ENCODE data around the gene ELK3. TPM values are rescaled to one million over a fixed set of nuclear protein-coding genes. Genes with fewer than 3 reads are reported as not detected.
"Not testable (repeated sequence)": the region's sequence is repeated elsewhere in the genome, so short reads cannot be mapped to it uniquely, and the experiment has no call there.

ELK3 gene
- polyA plus RNA-seq, 1 of the 3 experiments (the other 2 are of a cell fraction) = 33.8 TPM

GRCh38 chr12:96314723-96315122 lies 120.5 kb downstream of the ELK3 start:
- Histone ChIP-seq H3K79me2 (ENCODE audit: insufficient read depth) (peaks cover 77% of the 10 kb centered on the region), H2AFZ (ENCODE audit: low read depth) (no peak overlapping the region), H3F3A (replicated peaks; ENCODE audit: insufficient read depth) (peaks cover 19% of the 10 kb centered on the region), H4K20me1 (ENCODE audit: insufficient read depth) (0 out of 2 replicates have a peak, but pooled peaks cover 2% of the 10 kb centered on the region), H3K4me2 (no peak overlapping the region), H3K27ac (ENCODE audit: low read depth in 2 of 2, low read length in 1 of 2) (no peak overlapping the region), H3K4me3 (ENCODE audit: low read depth in 2 of 2, low read length in 1 of 2) (no peak overlapping the region), H3K9me3 (no peaks in the 10 kb centered on the region), H3K36me3 (replicated peaks in 1 of 2; ENCODE audit: control insufficient read depth in 1 of 2, insufficient read depth in 2 of 2, low read length in 1 of 2) (peaks cover 26 to 41% of the 10 kb centered on the region in 2 experiments), H3K9ac (no peak overlapping the region), H3K9me2 (no peaks in the 10 kb centered on the region), H3K4me1 (ENCODE audit: control insufficient read depth in 1 of 2, insufficient read depth in 2 of 2, low read depth in 1 of 2, low read length in 1 of 2) (no peaks in the 10 kb centered on the region; a peak in 1 of 4 replicates), H3K27me3 (ENCODE audit: insufficient read depth) (no peaks in the 10 kb centered on the region)
- no peak for DNase-seq
- TF ChIP-seq MEF2A (IDR thresholded peaks at IDR 0.05; ENCODE audit: borderline replicate concordance, low read depth) (no peak), TEAD4 (IDR thresholded peaks at IDR 0.05; ENCODE audit: borderline replicate concordance, insufficient read depth) (no peak), GABPA (IDR thresholded peaks at IDR 0.05; ENCODE audit: low read depth) (no peak), GATA2 (CRISPR knock-in tag; IDR thresholded peaks at IDR 0.05) (no peak), TAF1 (IDR thresholded peaks at IDR 0.05; ENCODE audit: borderline replicate concordance, low read depth, low read length) (no peak)
- 78% methylated on average over 2 of the region's 2 CpGs for WGBS (ENCODE audit: low lambda C conversion rate)
- ChIA-PET POLR2A (no interaction called here), CTCF (interaction anchor here (1.3 kb wide), 1 partner anchor 100 kb away, joined by 3 read pairs; no protein-coding TSS in a partner anchor)

- Histone ChIP-seq H3K4me2 (peak overlapping the region; percentile 13; the same call in 1 of the 2 replicates), H3F3A (replicated peaks; ENCODE audit: insufficient read depth) (peaks cover 19% of the 10 kb centered on the region), H3K27ac (ENCODE audit: low read depth in 2 of 2, low read length in 1 of 2) (peak overlapping the region; percentile 33 to 50; a peak in 3 of 4 replicates), H3K79me2 (ENCODE audit: insufficient read depth) (peaks cover 71% of the 10 kb centered on the region), H3K4me3 (ENCODE audit: low read depth in 2 of 2, low read length in 1 of 2) (peak overlapping the region; percentile 34 to 49; a peak in 2 of 4 replicates), H3K36me3 (replicated peaks in 1 of 2; ENCODE audit: control insufficient read depth in 1 of 2, insufficient read depth in 2 of 2, low read length in 1 of 2) (peaks cover 16 to 30% of the 10 kb centered on the region in 2 experiments)
- H3K9me3 ChIP-seq; H3K9me2 ChIP-seq; H4K20me1 ChIP-seq (ENCODE audit: insufficient read depth); H3K27me3 ChIP-seq (ENCODE audit: insufficient read depth); H3K9ac ChIP-seq; H2AFZ ChIP-seq (ENCODE audit: low read depth); H3K4me1 ChIP-seq (ENCODE audit: control insufficient read depth in 1 of 2, insufficient read depth in 2 of 2, low read depth in 1 of 2, low read length in 1 of 2); DNase-seq: not testable (repeated sequence)
- 76% methylated on average over 7 of the region's 33 CpGs for WGBS (ENCODE audit: low lambda C conversion rate)
- TF ChIP-seq YY1 (IDR thresholded peaks at IDR 0.05; ENCODE audit: low read depth) = peak; percentile 56; the same call in 1 of the 2 replicates
- ChIA-PET POLR2A (interaction anchor here (0.7 kb wide), 1 partner anchor 76 kb away, joined by 3 read pairs; no protein-coding TSS in a partner anchor), CTCF (interaction anchor here (1.3 kb wide), 1 partner anchor 101 kb away, joined by 3 read pairs; no protein-coding TSS in a partner anchor)
Observed at GRCh38 chr12:96315741-96316481, 121.7 kb downstream of the ELK3 start.

DNA sequence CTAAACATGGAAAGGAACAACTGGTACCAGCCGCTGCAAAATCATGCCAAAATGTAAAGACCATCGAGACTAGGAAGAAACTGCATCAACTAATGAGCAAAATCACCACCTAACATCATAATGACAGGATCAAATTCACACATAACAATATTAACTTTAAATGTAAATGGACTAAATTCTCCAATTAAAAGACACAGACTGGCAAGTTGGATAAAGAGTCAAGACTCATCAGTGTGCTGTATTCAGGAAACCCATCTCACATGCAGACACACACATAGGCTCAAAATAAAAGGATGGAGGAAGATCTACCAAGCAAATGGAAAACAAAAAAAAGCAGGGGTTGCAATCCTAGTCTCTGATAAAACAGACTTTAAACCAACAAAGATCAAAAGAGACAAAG lies 123.6 kb downstream of the ELK3 start:
- H4K20me1 ChIP-seq (ENCODE audit: insufficient read depth); H3K9me3 ChIP-seq; H3K9ac ChIP-seq; CTCF ChIA-PET; H3K9me2 ChIP-seq; H3K4me3 ChIP-seq (ENCODE audit: low read depth in 2 of 2, low read length in 1 of 2); H2AFZ ChIP-seq (ENCODE audit: low read depth); POLR2A ChIA-PET; H3K27ac ChIP-seq (ENCODE audit: low read depth in 2 of 2, low read length in 1 of 2); H3K4me1 ChIP-seq (ENCODE audit: control insufficient read depth in 1 of 2, insufficient read depth in 2 of 2, low read depth in 1 of 2, low read length in 1 of 2); DNase-seq; H3K4me2 ChIP-seq; H3K27me3 ChIP-seq (ENCODE audit: insufficient read depth): not testable (repeated sequence)
- Histone ChIP-seq H3K36me3 (replicated peaks in 1 of 2; ENCODE audit: control insufficient read depth in 1 of 2, insufficient read depth in 2 of 2, low read length in 1 of 2) (peaks cover 12 to 21% of the 10 kb centered on the region in 2 experiments), H3K79me2 (ENCODE audit: insufficient read depth) (peaks cover 61% of the 10 kb centered on the region), H3F3A (replicated peaks; ENCODE audit: insufficient read depth) (peaks cover 16% of the 10 kb centered on the region)
- 65% methylated on average over 2 of the region's 2 CpGs for WGBS (ENCODE audit: low lambda C conversion rate)

Small RNA genes within 50 kb of the gene (small RNA-seq; reads per million reads assigned to genes)
- 0 reads per million in 7 experiments for gene RNU4-24P

Other genes with a start within 250 kb of the ELK3 start
- 0.08 and 0.10 TPM in 2 replicates for gene HAL, start 198.0 kb upstream of the ELK3 start, polyA plus RNA-seq (2012; rRNA removed)
- 55.9 and 71.5 TPM in 2 replicates for gene LTA4H, start 158.8 kb upstream of the ELK3 start, polyA plus RNA-seq (2012; rRNA removed)
- gene CDK17, start 206.1 kb downstream of the ELK3 start, polyA plus RNA-seq (2012; rRNA removed) = 11.7 and 12.4 TPM in 2 replicates

All from SK-N-SH (cell line).